Stimulated activated naive CD8-positive, alpha-beta T cell treated with anti-CD3 and anti-CD28 coated beads, Interleukin-15, Interleukin-2, amounts not matched to agents 100 ng/mL and 50 ng/mL, for 24 hours (primary cell): ENCODE data around the gene SYT15.
"Not testable (repeated sequence)": the region's sequence is repeated elsewhere in the genome, so short reads cannot be mapped to it uniquely, and the experiment has no call there.

ENCODE experiments used
- H3K27ac Mint-ChIP-seq: one replicate; pipeline ENCODE4 v1.8.0; 2021; ENCODE audit warnings: mild to moderate bottlenecking, mixed read lengths
- H3K27me3 Mint-ChIP-seq: one replicate; pipeline ENCODE4 v1.8.0; 2021; ENCODE audit warnings: mixed read lengths
- H3K36me3 Mint-ChIP-seq: one replicate; pipeline ENCODE4 v1.8.0; 2021; ENCODE audit warnings: low read depth, mixed read lengths
- H3K4me1 Mint-ChIP-seq: one replicate; pipeline ENCODE4 v1.8.0; 2021; ENCODE audit warnings: low read depth, mixed read lengths
- H3K4me3 Mint-ChIP-seq: one replicate; pipeline ENCODE4 v1.8.0; 2021; ENCODE audit warnings: mild to moderate bottlenecking, mixed read lengths
- H3K9me3 Mint-ChIP-seq: one replicate; pipeline ENCODE4 v1.8.0; 2021; ENCODE audit warnings: mixed read lengths

SYT15 gene

DNA sequence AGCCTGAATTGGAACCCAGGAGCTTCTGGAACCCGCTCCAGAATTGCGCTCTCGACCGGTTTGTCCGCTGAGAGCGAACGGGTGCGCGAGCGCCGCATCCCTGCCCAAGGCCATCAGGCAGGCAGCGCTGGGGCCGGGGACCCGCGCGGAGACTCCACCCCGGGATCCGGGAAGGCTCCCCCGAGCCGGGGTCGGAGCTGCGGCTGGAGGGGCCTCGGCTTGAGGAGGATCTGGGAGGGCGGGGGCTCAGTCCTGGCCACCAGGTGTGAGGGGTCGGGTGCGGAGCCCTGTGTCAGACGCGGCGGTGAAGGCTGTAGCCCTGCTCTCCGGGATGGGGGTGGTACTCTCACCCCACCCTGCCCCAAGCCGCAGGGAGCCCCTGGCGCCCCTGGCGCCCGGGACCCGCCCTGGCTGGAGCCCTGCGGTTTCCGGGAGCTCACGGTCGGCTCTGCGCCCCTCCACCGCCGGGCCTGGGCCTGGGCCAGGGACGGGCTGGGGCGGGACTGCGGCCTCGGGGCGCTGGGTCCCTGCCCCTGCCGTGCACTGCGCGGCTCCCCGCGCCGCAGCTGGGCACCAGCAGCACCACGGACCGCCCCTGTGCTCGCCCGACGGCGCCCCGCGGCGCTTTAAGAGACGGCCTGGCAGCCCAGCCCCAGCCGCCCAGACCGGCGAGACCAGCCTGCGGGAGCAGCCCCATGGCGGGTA is at the start of gene SYT15:
TSS of gene SYT15 (plus strand) at position 655 of the 705 bp plus-strand sequence. CDS start at position 696, 41 bp downstream.
- not testable (repeated sequence) for H3K27me3 Mint-ChIP-seq, H3K9me3 Mint-ChIP-seq, H3K4me3 Mint-ChIP-seq, H3K27ac Mint-ChIP-seq, H3K4me1 Mint-ChIP-seq, H3K36me3 Mint-ChIP-seq

DNA sequence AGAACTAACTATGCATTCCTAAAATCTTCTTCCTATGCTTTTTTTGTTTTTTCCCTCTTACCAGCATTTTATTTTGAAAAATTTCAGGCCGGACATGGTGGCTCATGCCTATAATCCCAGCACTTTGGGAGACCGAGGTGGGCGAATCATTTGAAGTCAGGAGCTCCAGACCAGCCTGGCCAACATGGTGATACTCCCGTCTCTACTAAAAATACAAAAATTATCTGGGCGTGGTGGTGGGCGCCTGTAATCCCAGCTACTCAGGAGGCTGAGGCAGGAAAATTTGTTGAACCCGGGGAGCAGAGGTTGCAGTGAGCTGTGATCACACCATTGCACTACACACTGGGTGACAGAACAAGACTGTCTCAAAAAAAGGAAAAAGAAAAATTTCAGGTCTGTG is 49.2 kb upstream of the SYT15 start:
- H3K4me1 Mint-ChIP-seq, H3K36me3 Mint-ChIP-seq, H3K27me3 Mint-ChIP-seq, H3K9me3 Mint-ChIP-seq, H3K4me3 Mint-ChIP-seq, H3K27ac Mint-ChIP-seq: not testable (repeated sequence)

DNA sequence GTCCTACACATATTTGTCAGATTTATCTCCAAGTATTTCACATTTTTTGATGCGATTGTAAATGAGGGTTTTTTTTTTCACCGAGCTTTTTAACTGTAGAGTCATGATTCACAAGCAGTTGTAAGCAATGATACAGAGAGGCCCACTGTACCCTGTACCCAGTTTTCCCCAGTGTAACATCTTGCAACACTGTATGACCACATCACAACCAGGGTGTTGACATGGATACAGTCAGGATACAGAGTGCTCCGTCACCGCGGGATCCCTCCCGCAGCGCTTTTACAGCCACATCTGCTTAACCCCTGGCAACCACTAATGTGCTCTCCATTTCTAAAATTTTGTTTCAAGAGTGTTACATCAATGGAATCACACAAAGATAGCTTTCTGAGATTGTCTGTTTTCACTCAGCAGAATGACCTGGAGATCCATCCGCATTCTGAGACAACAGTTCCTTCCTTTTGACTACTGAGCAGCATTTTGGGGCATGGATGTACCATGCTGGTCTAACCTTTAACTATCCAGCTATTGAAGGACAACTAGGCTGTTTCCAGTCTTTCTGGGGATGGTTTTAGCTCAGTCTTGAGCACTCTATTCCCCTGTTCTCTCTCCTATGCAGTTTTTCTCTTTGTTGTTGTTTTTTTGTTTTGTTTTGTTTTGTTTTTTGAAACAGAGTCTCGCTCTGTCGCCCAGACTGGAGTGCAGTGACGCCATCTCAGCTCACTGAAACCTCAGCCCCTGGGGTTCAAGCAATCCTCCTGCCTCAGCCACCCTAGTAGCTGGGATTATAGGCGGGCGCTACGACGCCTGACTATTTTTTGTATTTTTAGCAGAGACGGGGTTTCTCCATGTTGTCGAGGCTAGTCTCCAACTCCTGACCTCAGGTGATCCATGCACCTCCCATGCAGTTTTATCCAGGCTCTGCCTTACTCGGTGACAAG is 48.4 kb upstream of the SYT15 start:
- H3K4me3 Mint-ChIP-seq: no peak overlapping the region
- no peak overlapping the region for H3K27ac Mint-ChIP-seq
- no peaks in the 10 kb centered on the region for H3K4me1 Mint-ChIP-seq
- H3K36me3 Mint-ChIP-seq: no peaks in the 10 kb centered on the region
- H3K27me3 Mint-ChIP-seq: no peaks in the 10 kb centered on the region
- H3K9me3 Mint-ChIP-seq: no peaks in the 10 kb centered on the region

DNA sequence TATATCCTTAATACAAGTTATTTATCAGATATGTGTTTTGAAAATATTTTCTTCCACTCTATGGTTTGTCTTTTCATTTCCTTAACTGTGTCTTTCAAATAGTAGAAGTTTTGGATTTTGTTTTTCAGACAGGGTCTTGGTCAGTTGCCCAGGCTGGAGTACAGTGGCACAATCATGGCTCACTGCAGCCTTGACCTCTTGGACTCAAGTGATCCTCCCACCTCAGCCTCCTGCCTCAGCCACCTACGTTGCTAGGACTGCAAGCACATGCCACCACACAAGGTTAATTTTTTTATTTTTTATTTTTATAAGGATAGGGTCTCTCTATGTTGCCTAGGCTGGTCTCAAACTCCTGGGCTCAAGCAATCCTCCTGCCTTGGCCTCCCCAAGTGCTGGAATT is 46.7 kb upstream of the SYT15 start:
- not testable (repeated sequence) for H3K27me3 Mint-ChIP-seq, H3K27ac Mint-ChIP-seq, H3K36me3 Mint-ChIP-seq, H3K4me1 Mint-ChIP-seq, H3K9me3 Mint-ChIP-seq, H3K4me3 Mint-ChIP-seq

DNA sequence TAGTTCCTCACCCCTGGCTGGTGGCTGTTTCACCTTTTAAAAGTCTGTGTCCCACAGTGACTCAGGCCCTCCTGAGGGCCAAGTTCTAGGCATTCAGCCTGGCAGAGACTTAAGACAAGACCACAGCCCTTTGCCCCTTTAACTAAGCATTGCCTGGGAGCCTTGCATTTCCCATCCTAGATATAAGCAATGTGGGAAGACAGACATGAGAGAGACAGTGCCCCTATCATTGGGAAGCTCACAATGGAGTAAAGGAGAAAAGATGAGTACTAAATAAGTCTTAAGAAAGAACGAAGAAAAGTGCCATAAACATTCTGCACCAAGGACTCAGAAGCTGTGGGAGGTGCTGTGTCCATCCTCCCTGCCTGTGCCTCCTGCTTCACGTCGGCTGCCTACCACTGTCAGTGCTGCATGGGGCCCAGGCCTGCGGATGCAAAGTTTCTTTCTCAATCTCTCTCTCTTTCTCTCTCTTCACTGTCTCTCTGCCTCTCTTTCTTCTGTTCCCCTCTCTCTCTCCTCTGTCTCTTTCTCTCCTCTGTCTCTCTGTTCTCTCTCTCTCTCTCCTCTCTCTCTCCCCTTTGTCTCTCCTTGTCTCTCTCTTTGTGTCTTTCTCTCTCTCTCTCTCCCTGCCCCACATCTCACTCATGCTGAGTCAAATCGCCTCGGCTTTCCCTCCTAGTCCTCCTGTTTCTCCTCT is 44.0 kb upstream of the SYT15 start:
- H3K27ac Mint-ChIP-seq: no peak overlapping the region
- H3K4me1 Mint-ChIP-seq: no peaks in the 10 kb centered on the region

DNA sequence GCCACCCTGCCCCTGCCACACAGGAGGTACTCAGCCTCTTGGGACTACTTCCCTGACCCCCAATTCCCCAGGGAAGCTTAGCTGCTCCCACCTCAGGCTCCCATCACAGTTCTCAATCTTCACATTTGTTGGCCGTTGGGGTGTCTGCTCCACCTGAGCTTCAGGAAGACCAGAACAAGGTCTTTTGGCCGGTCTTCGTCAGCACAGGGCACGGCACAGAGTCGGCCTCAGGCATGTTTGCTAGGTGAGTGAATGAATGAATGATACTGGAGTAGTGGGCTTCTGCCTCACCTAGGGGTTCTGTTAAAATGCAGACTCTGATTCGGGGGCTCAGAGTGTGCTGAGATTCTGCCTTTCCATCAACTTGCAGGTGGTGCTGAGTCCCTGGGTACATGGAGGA is 42.8 kb upstream of the SYT15 start:
- Mint-ChIP-seq H3K27me3 (peaks cover 41% of the 10 kb centered on the region), H3K4me3 (no peak overlapping the region)

More for the DNA sequence above, 44.0 kb upstream of the SYT15 start:
- Mint-ChIP-seq H3K4me3 (no peak overlapping the region), H3K9me3 (no peaks in the 10 kb centered on the region), H3K36me3 (no peaks in the 10 kb centered on the region), H3K27me3 (peaks cover 31% of the 10 kb centered on the region)

DNA sequence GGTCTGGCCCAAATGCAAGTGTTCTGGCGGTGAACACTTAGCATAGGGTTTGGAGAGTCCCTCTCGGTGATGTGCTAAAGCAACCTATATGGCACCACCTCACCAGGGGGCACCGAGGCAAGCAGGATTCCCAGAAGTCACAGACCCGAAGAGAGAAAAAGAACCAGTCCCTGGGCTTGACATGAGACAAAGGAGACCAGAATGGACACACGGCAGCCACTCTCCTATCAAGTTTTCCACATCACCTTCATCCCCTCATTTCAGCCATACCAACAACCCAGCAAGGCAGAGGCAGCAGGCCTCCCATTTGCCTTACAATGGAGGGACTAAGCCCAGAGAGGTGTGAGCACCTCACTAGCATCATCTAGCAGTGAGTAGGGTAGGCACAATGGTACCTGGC is 42.1 kb upstream of the SYT15 start:
- no peaks in the 10 kb centered on the region for H3K36me3 Mint-ChIP-seq
- H3K27me3 Mint-ChIP-seq: peaks cover 41% of the 10 kb centered on the region
- no peak overlapping the region for H3K27ac Mint-ChIP-seq
- H3K4me1 Mint-ChIP-seq: peaks cover 7% of the 10 kb centered on the region
- no peak overlapping the region for H3K4me3 Mint-ChIP-seq
- H3K9me3 Mint-ChIP-seq: no peaks in the 10 kb centered on the region

More for the DNA sequence above, 42.8 kb upstream of the SYT15 start:
- Mint-ChIP-seq H3K36me3 (no peaks in the 10 kb centered on the region), H3K4me1 (peaks cover 7% of the 10 kb centered on the region), H3K27ac (no peak overlapping the region), H3K9me3 (no peaks in the 10 kb centered on the region)

DNA sequence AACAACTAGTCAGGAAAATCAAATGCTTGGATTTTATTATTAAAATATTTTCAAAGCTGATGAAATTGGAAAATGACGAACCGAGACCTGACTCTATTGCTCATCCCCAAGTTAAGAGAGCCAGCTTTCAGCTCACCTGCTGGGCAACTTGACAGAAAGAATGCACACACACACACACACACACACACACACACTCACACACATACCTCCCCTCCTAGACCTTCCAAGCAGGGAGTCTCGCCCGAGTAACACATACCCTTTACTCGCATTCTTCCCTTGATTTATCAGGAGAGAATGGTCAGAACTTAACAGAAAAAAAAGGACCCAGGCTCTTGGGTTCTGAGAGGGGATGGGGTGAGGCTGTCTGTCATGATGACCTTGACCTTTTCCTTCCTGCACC is 41.6 kb upstream of the SYT15 start:
- Mint-ChIP-seq H3K27me3 (peaks cover 47% of the 10 kb centered on the region), H3K36me3 (no peaks in the 10 kb centered on the region), H3K9me3 (no peaks in the 10 kb centered on the region), H3K4me3 (no peak overlapping the region), H3K4me1 (peaks cover 7% of the 10 kb centered on the region), H3K27ac (no peak overlapping the region)

DNA sequence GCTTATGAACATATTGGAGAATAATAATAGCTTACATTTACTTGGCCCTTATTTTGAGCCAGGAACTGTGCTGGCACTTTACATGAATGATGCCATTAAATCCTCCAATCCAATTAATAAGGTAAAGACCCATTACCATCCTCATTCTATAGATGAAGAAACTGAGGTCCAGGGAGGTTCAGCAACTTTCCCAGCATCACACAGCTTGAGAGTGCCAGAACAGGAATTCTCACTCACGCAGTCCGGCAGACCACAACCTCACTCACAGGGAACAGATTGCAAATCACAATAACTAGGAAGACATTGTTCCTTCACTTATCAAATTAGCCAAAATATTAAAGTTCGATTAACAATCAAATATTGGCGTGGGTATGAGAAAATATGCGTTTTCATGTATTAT is 40.8 kb upstream of the SYT15 start:
- no peak overlapping the region for H3K4me3 Mint-ChIP-seq
- no peak overlapping the region for H3K27ac Mint-ChIP-seq
- H3K4me1 Mint-ChIP-seq: peaks cover 7% of the 10 kb centered on the region
- H3K27me3 Mint-ChIP-seq: peaks cover 53% of the 10 kb centered on the region
- no peaks in the 10 kb centered on the region for H3K36me3 Mint-ChIP-seq
- no peaks in the 10 kb centered on the region for H3K9me3 Mint-ChIP-seq

DNA sequence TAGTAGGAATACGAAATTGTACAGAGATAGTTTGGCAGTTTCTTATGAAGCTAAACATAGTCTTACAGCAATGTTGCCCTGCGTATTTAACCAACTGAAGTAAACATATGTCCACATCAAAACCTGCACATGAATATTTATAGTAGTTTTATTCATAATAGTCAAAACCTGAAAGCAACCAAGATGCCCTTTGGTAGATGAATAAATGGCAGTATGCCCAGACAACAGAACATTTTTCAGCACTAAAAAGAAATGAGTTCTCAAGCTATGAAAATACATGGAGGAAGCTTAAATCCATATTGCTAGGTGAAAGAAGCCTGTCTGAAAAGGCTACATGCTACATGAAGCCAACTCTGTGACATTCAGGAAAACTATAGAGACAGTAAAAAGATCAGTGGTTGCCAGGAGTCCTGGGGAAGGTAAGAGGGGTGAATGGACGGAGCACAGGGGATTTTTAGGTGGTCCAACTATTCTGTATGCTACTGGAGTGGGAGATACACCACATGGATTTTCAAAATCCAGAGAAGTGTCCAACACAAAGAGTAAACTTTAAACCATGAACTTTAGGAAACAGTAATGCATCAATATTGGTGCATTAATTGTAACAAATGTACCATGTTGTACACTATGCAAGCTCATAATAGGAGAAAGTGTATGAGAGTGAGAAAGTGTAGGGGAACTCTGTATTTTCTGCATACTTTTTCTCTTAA is 40.1 kb upstream of the SYT15 start:
- Mint-ChIP-seq H3K9me3 (no peaks in the 10 kb centered on the region), H3K27ac (no peak overlapping the region), H3K4me1 (peaks cover 7% of the 10 kb centered on the region), H3K27me3 (peaks cover 57% of the 10 kb centered on the region), H3K4me3 (no peak overlapping the region), H3K36me3 (no peaks in the 10 kb centered on the region)

DNA sequence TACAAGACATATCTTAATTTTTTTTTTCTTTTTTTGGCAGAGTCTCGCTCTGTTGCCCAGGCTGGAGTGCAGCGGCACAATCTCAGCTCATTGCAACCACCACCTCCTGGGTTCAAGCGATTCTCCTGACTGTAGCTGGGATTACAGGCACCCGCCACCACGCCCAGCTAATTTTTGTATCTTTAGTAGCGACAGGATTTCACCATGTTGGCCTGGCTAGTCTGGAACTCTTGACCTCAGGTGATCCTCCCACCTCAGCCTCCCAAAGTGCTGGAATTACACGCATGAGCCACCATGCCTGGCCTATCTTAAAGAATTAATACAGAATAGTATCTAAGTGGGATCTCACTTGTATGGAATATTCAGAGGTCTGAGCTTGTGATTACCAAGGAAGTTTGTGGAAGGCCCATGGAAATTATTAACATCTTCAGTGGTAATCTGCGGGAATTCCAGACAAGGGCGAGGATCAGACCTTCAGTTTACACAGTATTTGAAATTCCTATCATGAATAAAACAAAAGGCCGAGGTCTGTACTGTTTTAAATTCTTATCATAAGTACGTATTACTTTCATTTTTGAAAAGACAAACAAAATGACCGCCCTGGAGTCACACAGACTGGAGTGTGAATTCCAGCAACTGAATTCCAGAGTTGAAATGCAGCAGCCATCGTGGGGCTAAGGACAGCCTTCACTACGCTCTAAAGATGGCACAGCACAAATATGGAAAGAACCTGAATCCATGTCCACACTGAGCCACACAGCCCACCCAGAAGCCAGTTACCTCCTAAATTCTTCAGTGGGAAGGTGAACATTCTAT is 39.1 kb upstream of the SYT15 start:
- Mint-ChIP-seq H3K4me1 (peaks cover 7% of the 10 kb centered on the region), H3K27ac (no peak overlapping the region), H3K36me3 (no peaks in the 10 kb centered on the region), H3K4me3 (no peak overlapping the region), H3K9me3 (no peaks in the 10 kb centered on the region), H3K27me3 (peaks cover 59% of the 10 kb centered on the region)

DNA sequence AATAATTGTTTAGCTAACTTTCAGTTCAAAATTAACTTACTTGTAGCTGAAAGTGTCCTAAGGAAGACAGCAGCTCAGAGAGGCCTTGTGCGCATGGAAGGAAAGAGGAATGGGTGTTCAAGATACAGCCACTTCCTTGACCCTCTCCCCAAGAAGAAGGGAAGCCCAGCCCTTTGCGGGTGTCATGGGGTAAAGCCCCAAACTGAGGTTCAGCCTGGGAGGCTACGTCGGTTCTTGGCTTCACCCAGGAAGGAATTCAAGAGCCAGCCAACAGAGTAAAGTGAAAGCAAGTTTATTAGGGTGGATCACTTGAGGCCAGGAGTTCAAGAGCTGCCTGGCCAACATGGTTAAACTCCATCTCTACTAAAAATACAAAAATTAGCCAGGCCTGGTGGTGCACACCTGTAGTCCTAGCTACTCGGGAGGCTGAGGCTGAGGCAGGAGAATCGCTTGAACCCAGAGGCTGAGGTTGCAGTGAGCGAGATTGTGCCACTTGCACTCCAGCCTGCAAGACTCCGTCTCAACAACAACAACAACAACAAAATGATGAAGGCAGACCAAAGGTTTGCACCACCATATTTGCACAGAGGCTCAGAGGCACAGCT is 38.4 kb upstream of the SYT15 start:
- H3K27ac Mint-ChIP-seq: no peak overlapping the region
- H3K27me3 Mint-ChIP-seq: peaks cover 59% of the 10 kb centered on the region
- peaks cover 7% of the 10 kb centered on the region for H3K4me1 Mint-ChIP-seq
- H3K9me3 Mint-ChIP-seq: no peaks in the 10 kb centered on the region
- no peaks in the 10 kb centered on the region for H3K36me3 Mint-ChIP-seq
- H3K4me3 Mint-ChIP-seq: no peak overlapping the region

DNA sequence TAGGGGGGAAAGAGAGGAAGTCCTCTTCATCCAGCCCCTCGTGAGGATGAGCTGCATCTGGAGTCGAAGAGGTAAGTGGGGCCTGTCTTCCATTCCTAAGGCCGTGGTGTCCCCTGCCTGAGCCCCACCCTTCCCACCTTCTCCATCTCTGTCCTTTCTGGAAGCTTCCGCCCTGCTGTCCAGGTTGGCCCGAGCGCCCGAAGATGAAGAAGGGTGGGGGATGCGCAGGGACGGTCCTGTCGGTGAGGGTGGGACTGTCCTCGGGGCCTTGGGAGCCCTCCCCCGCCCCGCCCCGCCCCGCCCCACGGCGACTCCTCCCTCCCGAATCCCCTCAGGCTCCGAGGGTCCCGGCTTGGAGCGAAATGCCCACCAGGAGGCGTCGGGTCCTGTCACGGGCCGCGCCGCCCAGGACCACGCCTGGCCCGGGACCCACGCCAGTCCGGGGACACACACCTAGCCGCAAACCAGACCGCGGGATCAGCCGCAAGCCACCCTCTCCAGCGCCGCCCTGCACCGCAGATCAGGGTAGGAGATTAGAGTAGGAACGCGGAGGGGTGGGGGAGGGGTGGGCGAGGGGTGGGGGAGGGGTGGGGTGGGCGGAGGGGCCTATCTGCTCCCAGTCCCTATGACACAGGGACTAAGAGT is 37.8 kb upstream of the SYT15 start:
- no peaks in the 10 kb centered on the region for H3K36me3 Mint-ChIP-seq
- H3K4me1 Mint-ChIP-seq: peaks cover 7% of the 10 kb centered on the region
- H3K9me3 Mint-ChIP-seq: no peaks in the 10 kb centered on the region
- H3K4me3 Mint-ChIP-seq: no peak overlapping the region
- H3K27ac Mint-ChIP-seq: no peak overlapping the region
- H3K27me3 Mint-ChIP-seq: peaks cover 59% of the 10 kb centered on the region
